NT2/D1 (cell line): ENCODE measurements around the gene MROH8.

Source experiments
- DNase-seq: peaks from one replicate; pipeline ENCODE4 v3.0.0-alpha.2; 2011; ENCODE audit warnings: low read depth, low spot score
- H3K27me3 ChIP-seq: 2 replicates; pipeline ENCODE4 v1.6.0; 2011; ENCODE audit warnings: mild to moderate bottlenecking; ENCODE audit not compliant: insufficient read length, insufficient read depth
- H3K36me3 ChIP-seq: 2 replicates; pipeline ENCODE4 v1.6.1; 2011; ENCODE audit warnings: mild to moderate bottlenecking, low read length, mixed read lengths; ENCODE audit not compliant: insufficient read depth, insufficient read length
- H3K4me1 ChIP-seq: 2 replicates; pipeline ENCODE4 v1.5.1; 2011; ENCODE audit not compliant: insufficient read depth, insufficient read length
- H3K4me3 ChIP-seq: 2 replicates; pipeline ENCODE4 v1.5.1; 2011; ENCODE audit warnings: low read depth; ENCODE audit not compliant: insufficient read length
- H3K9ac ChIP-seq: 2 replicates; pipeline ENCODE4 v1.6.0; 2011; ENCODE audit warnings: low read depth; ENCODE audit not compliant: insufficient read length
- H3K9me3 ChIP-seq: 2 replicates; pipeline ENCODE4 v1.5.1; 2011; ENCODE audit warnings: mild to moderate bottlenecking, low read length; ENCODE audit not compliant: insufficient read depth
- SUZ12 ChIP-seq: IDR thresholded peaks from 2 replicates; pipeline ENCODE4 v1.6.1; 2011; ENCODE audit not compliant: insufficient read length, insufficient read depth; ENCODE audit errors: extremely low read depth
- YY1 ChIP-seq: IDR thresholded peaks from 2 replicates; pipeline ENCODE4 v1.6.1; 2011; ENCODE audit not compliant: insufficient read length, insufficient read depth
- ZNF274 ChIP-seq: IDR thresholded peaks from 2 replicates; pipeline ENCODE4 v1.6.1; 2011; ENCODE audit warnings: mild to moderate bottlenecking, low read depth, low read length

Gene MROH8

GRCh38 chr20:37053230-37053950 is 126.0 kb downstream of the MROH8 start:
- no peak overlapping the region for H3K4me3 ChIP-seq
- TF ChIP-seq ZNF274 (no peak), YY1 (no peak), SUZ12 (no peak)
- DNase-seq = no peak
- H3K9me3 ChIP-seq = no peaks in the 10 kb centered on the region
- no peak overlapping the region for H3K9ac ChIP-seq
- H3K4me1 ChIP-seq = no peaks in the 10 kb centered on the region
- H3K36me3 ChIP-seq = peaks cover 41% of the 10 kb centered on the region
- no peaks in the 10 kb centered on the region for H3K27me3 ChIP-seq
